CD14-positive monocyte (primary cell): ENCODE results near the gene BCL7C. TPM values are rescaled to one million over a fixed set of nuclear protein-coding genes. Genes with fewer than 3 reads are reported as not detected.

Experiments
- DNase-seq, 3 donors: peaks; one replicate each; pipeline ENCODE4 v3.0.0-alpha.2; 2011 to 2022
- H2AFZ ChIP-seq: 2 replicates; pipeline ENCODE4 v1.6.0; 2012; ENCODE audit warnings: mild to moderate bottlenecking, low read depth, low read length, inconsistent platforms; ENCODE audit not compliant: insufficient read depth, poor library complexity, severe bottlenecking
- H3K27ac ChIP-seq, 2 donors: 1 replicate in 1 of 2; 2 replicates in 1 of 2; pipeline ENCODE4 v1.5.1; 2012 to 2013; ENCODE audit warnings: low read length in 2 of 2, control low read depth in 1 of 2, inconsistent platforms in 1 of 2, low read depth in 1 of 2, mild to moderate bottlenecking in 1 of 2
- H3K27me3 ChIP-seq, 2 donors: one replicate each; pipeline versions ENCODE4 v1.6.0 to v1.6.1; 2011 to 2013; ENCODE audit warnings: low read length in 2 of 2; ENCODE audit not compliant: control insufficient read depth in 2 of 2, insufficient read depth in 2 of 2
- H3K36me3 ChIP-seq, 2 donors: replicated peaks in 1 of 2; 1 replicate in 1 of 2; 2 replicates in 1 of 2; pipeline versions ENCODE4 v1.5.1 to v1.6.1; 2012 to 2013; ENCODE audit warnings: low read length in 2 of 2, control low read depth in 1 of 2, inconsistent platforms in 1 of 2, mild to moderate bottlenecking in 1 of 2; ENCODE audit not compliant: insufficient read depth in 2 of 2, control insufficient read depth in 1 of 2
- H3K4me1 ChIP-seq, 2 donors: 1 replicate in 1 of 2; 2 replicates in 1 of 2; pipeline versions ENCODE4 v1.5.1 to v1.6.1; 2012 to 2013; ENCODE audit warnings: low read length in 2 of 2, control low read depth in 1 of 2, inconsistent platforms in 1 of 2, mild to moderate bottlenecking in 1 of 2, moderate library complexity in 1 of 2; ENCODE audit not compliant: insufficient read depth in 2 of 2, control insufficient read depth in 1 of 2
- H3K4me2 ChIP-seq: replicated peaks from 2 replicates; pipeline ENCODE3; 2012; ENCODE audit warnings: low read length, moderate library complexity, mild to moderate bottlenecking; ENCODE audit not compliant: poor library complexity, severe bottlenecking; ENCODE audit errors: extremely low read depth
- H3K4me3 ChIP-seq, 3 experiments: fragments of 200-600 bp in 1 of 3; sonication (generic) in 1 of 3; replicated peaks in 1 of 3; 1 replicate in 2 of 3; 2 replicates in 1 of 3; pipeline ENCODE4 v1.5.1; 2011 to 2013; ENCODE audit warnings: low read length in 3 of 3, mild to moderate bottlenecking in 3 of 3, control low read depth in 2 of 3, low read depth in 2 of 3, inconsistent platforms in 1 of 3, moderate library complexity in 1 of 3
- H3K79me2 ChIP-seq: 2 replicates; pipeline ENCODE4 v1.6.0; 2012; ENCODE audit warnings: mild to moderate bottlenecking, control low read depth, inconsistent platforms, low read length, moderate library complexity; ENCODE audit not compliant: insufficient read depth
- H3K9ac ChIP-seq: 2 replicates; pipeline ENCODE4 v1.6.0; 2017; ENCODE audit warnings: low read length, mild to moderate bottlenecking; ENCODE audit not compliant: insufficient read depth, poor library complexity, severe bottlenecking
- H3K9me3 ChIP-seq, 2 donors: replicated peaks in 1 of 2; 1 replicate in 1 of 2; 2 replicates in 1 of 2; pipeline versions ENCODE4 v1.5.1 to v1.6.1; 2012 to 2013; ENCODE audit warnings: low read length in 2 of 2, control low read depth in 1 of 2; ENCODE audit not compliant: control insufficient read depth in 1 of 2, insufficient read depth in 1 of 2
- H4K20me1 ChIP-seq: 2 replicates; pipeline ENCODE4 v1.6.0; 2012; ENCODE audit warnings: mild to moderate bottlenecking, low read length, control low read depth, moderate library complexity; ENCODE audit not compliant: insufficient read depth
- H3K27ac Mint-ChIP-seq, 7 donors: one replicate each; pipeline ENCODE4 v1.8.0; 2020; ENCODE audit warnings: mild to moderate bottlenecking in 7 of 7, mixed read lengths in 7 of 7, moderate library complexity in 6 of 7, inconsistent platforms in 2 of 7
- H3K27me3 Mint-ChIP-seq, 3 donors: one replicate each; pipeline ENCODE4 v1.8.0; 2021 to 2022; ENCODE audit warnings: low read depth in 3 of 3, mild to moderate bottlenecking in 3 of 3, mixed read lengths in 3 of 3, moderate library complexity in 3 of 3, inconsistent platforms in 1 of 3
- H3K36me3 Mint-ChIP-seq, 2 donors: one replicate each; pipeline ENCODE4 v1.8.0; 2020; ENCODE audit warnings: mixed read lengths in 2 of 2, inconsistent platforms in 1 of 2, mild to moderate bottlenecking in 1 of 2
- H3K4me1 Mint-ChIP-seq: one replicate; pipeline ENCODE4 v1.8.0; 2020; ENCODE audit warnings: mild to moderate bottlenecking, mixed read lengths
- H3K4me3 Mint-ChIP-seq, 2 donors: one replicate each; pipeline ENCODE4 v1.8.0; 2020; ENCODE audit warnings: mild to moderate bottlenecking in 2 of 2, mixed read lengths in 2 of 2, moderate library complexity in 1 of 2
- H3K9me3 Mint-ChIP-seq, 7 donors: one replicate each; pipeline ENCODE4 v1.8.0; 2020 to 2022; ENCODE audit warnings: mixed read lengths in 7 of 7, mild to moderate bottlenecking in 6 of 7, moderate library complexity in 6 of 7, inconsistent platforms in 2 of 7
- WGBS: methylation state at CpG from one replicate; pipeline ENCODE4 v1.1.5; 2013; ENCODE audit warnings: missing lambda C conversion rate; ENCODE audit not compliant: insufficient coverage; 5-methylcytosine and 5-hydroxymethylcytosine counted together
- intact Hi-C, 2 donors: fragments of 100-400 bp; cut with micrococcal nuclease; formaldehyde crosslinking; loops; one replicate each; pipeline versions ENCODE4 v1.15.0 to v1.15.1; 2023
- polyA plus RNA-seq, 3 donors: library from polyadenylated mRNA; depleted of rRNA in 1 of 3; unstranded in 2 of 3; stranded (reverse) in 1 of 3; fragments of 300-500 nt in 2 of 3; fragments of >200 nt in 1 of 3; fragmentation: Illumina TruSeq in 2 of 3; gene quantifications; 1 replicate in 2 of 3; 2 replicates in 1 of 3; pipeline ENCODE4 v1.2.3, GENCODE V29; 2012 to 2021
- TF ChIP-seq, protein P1 (sequence below): fragments of 200-600 bp; IDR thresholded peaks from one replicate; pipeline ENCODE4 v1.8.0; 2022; ENCODE audit warnings: antibody characterized with exemption, mild to moderate bottlenecking

BCL7C gene
- polyA plus RNA-seq, 3 donors, result 11.4 to 19.1 (median 17.4) TPM

DNA sequence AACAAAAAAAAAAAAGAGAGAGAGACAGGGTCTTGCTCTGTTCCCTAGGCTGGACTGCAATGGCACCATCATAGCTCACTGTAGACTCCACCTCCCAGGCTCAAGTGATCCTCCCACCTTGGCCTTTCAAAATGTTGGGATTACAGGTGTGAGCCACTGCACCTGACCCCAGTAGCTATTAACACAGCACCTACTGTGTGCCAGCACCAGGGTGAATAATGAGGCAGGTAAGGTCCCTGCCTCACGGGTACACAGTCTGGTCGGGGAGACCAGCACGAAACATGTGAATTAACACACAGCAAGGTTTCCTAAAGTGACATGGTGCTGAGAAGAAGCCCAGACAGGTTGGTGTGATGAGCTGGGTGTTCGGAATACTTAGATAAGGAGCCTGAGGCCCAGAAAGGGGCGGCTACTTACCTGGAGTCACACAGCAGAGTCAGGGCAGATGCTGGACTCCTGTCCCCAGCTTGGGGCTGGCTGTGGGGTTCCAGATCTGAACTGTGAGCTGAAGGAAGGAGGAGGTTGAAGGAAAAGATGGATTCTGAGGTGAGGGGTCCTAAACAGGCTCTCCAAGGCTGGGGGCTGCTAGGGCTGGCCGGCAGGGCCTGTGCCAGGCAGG, 19.0 kb upstream of the BCL7C start:
- no peak overlapping the region for H3K27ac ChIP-seq
- no peak overlapping the region for H3K9ac ChIP-seq
- Mint-ChIP-seq H3K36me3 (no peaks in the 10 kb centered on the region), H3K27me3 (peaks cover 0 to 8% (median 8%) of the 10 kb centered on the region in 3 donors), H3K9me3 (no peaks in the 10 kb centered on the region), H3K4me3 (no peak overlapping the region), H3K4me1 (peaks cover 3% of the 10 kb centered on the region), H3K27ac (peak overlapping the region in 1 of 7 donors; percentile 7)
- H2AFZ ChIP-seq, result no peak overlapping the region
- intact Hi-C loops, result no loop called here
- H3K4me1 ChIP-seq, result no peaks in the 10 kb centered on the region
- no peaks in the 10 kb centered on the region for H3K79me2 ChIP-seq
- no peaks in the 10 kb centered on the region for H3K36me3 ChIP-seq
- TF ChIP-seq, protein P1, sequence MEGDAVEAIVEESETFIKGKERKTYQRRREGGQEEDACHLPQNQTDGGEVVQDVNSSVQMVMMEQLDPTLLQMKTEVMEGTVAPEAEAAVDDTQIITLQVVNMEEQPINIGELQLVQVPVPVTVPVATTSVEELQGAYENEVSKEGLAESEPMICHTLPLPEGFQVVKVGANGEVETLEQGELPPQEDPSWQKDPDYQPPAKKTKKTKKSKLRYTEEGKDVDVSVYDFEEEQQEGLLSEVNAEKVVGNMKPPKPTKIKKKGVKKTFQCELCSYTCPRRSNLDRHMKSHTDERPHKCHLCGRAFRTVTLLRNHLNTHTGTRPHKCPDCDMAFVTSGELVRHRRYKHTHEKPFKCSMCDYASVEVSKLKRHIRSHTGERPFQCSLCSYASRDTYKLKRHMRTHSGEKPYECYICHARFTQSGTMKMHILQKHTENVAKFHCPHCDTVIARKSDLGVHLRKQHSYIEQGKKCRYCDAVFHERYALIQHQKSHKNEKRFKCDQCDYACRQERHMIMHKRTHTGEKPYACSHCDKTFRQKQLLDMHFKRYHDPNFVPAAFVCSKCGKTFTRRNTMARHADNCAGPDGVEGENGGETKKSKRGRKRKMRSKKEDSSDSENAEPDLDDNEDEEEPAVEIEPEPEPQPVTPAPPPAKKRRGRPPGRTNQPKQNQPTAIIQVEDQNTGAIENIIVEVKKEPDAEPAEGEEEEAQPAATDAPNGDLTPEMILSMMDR, result no peak
- no peak overlapping the region for H3K4me3 ChIP-seq
- DNase-seq, result no peak
- no peaks in the 10 kb centered on the region for H3K9me3 ChIP-seq
- no peak overlapping the region for H3K4me2 ChIP-seq
- 95% methylated on average over 3 of the region's 6 CpGs for WGBS
- no peaks in the 10 kb centered on the region for H3K27me3 ChIP-seq
- H4K20me1 ChIP-seq, result no peaks in the 10 kb centered on the region

DNA sequence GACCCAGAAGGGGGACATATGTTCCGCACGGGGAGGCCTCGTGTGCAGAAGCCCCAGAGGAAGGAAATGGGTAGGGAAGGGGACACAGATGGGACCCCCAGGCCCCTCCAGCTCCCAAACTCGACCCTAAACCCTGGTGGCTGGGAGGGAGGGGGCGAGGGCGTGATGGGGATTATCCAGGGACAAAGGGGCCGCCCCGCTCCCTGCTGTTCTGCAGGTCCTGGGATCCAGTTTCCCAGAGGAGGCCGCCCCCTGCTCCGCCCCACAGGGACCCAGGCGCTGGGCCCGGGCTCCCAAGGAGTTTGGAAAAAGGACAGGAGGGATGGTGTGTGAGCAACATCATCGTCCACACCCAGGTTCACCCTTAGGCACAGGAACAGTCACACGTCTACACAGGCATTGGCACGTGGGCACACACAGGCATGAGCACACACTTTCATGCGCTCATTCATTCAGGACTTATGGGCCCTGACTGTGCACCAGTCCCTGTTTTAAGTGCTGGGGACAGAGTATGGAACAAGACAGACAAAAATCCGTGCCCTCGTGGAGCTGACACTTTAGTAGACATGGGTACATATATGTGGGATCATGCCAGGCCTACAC, 16.7 kb upstream of the BCL7C start:
- H3K4me2 ChIP-seq, result no peak overlapping the region
- no peak overlapping the region for H3K4me3 ChIP-seq
- H3K4me1 Mint-ChIP-seq, result peaks cover 2% of the 10 kb centered on the region
- no peak overlapping the region for H3K4me3 Mint-ChIP-seq
- H3K36me3 Mint-ChIP-seq, result no peaks in the 10 kb centered on the region
- no peaks in the 10 kb centered on the region for H3K4me1 ChIP-seq
- H4K20me1 ChIP-seq, result no peaks in the 10 kb centered on the region
- H3K9ac ChIP-seq, result no peak overlapping the region
- H3K79me2 ChIP-seq, result no peaks in the 10 kb centered on the region
- H3K9me3 Mint-ChIP-seq, result no peaks in the 10 kb centered on the region
- H3K27ac Mint-ChIP-seq, result no peak overlapping the region
- no peaks in the 10 kb centered on the region for H3K27me3 ChIP-seq
- no peak for DNase-seq
- WGBS, result 93% methylated on average over 4 of the region's 18 CpGs
- TF ChIP-seq, protein P1, result no peak
- H2AFZ ChIP-seq, result no peak overlapping the region
- H3K9me3 ChIP-seq, result no peaks in the 10 kb centered on the region
- no peaks in the 10 kb centered on the region for H3K36me3 ChIP-seq
- H3K27me3 Mint-ChIP-seq, result peaks cover 0 to 8% (median 4%) of the 10 kb centered on the region in 3 donors
- H3K27ac ChIP-seq, result no peak overlapping the region
- intact Hi-C loops, result no loop called here
